ENCODE data around the gene PEA15. TPM values are rescaled to one million over a fixed set of nuclear protein-coding genes. Genes with fewer than 3 reads are reported as not detected.

PEA15 gene
- 57.5 and 63.5 TPM in 2 replicates for total RNA-seq (2014; rRNA removed; shearing (Covaris generic))
- polyA plus RNA-seq (2014; cell fraction: nucleus; rRNA removed): 29.0 and 44.6 TPM in 2 replicates

- peak; percentile 73 for DNase-seq (ENCODE audit: extremely low read depth, low read depth)
Measured at GRCh38 chr1:160205242-160206035, at the start of gene PEA15. Gene PEA15, plus strand, starts transcription at chr1:160205384. Its CDS starts 6,161 bp downstream, at chr1:160211545.

- DNase-seq (ENCODE audit: extremely low read depth, low read depth): no peak
Measured at GRCh38 chr1:160156361-160156760, 48.8 kb upstream of the PEA15 start.

- DNase-seq (ENCODE audit: extremely low read depth, low read depth): no peak
Measured at GRCh38 chr1:160157174-160157573, 48.0 kb upstream of the PEA15 start.

- DNase-seq (ENCODE audit: extremely low read depth, low read depth): no peak
Measured at GRCh38 chr1:160158031-160158430, 47.2 kb upstream of the PEA15 start.

GRCh38 chr1:160158534-160158933 is 46.6 kb upstream of the PEA15 start:
- DNase-seq (ENCODE audit: extremely low read depth, low read depth): no peak

GRCh38 chr1:160159846-160160245 is 45.3 kb upstream of the PEA15 start:
- DNase-seq (ENCODE audit: extremely low read depth, low read depth): no peak

GRCh38 chr1:160161965-160162705 is 43.0 kb upstream of the PEA15 start:
- no peak for DNase-seq (ENCODE audit: extremely low read depth, low read depth)

- DNase-seq (ENCODE audit: extremely low read depth, low read depth): no peak
Measured at GRCh38 chr1:160162931-160163330, 42.3 kb upstream of the PEA15 start.

GRCh38 chr1:160163615-160164014 is 41.6 kb upstream of the PEA15 start:
- DNase-seq (ENCODE audit: extremely low read depth, low read depth): no peak

GRCh38 chr1:160164121-160164520 is 41.1 kb upstream of the PEA15 start:
- DNase-seq (ENCODE audit: extremely low read depth, low read depth): no peak

- DNase-seq (ENCODE audit: extremely low read depth, low read depth): no peak
Measured at GRCh38 chr1:160166166-160166868, 38.9 kb upstream of the PEA15 start.

- DNase-seq (ENCODE audit: extremely low read depth, low read depth): no peak
Measured at GRCh38 chr1:160167056-160167455, 38.1 kb upstream of the PEA15 start.

- DNase-seq (ENCODE audit: extremely low read depth, low read depth): no peak
Measured at GRCh38 chr1:160167580-160167979, 37.6 kb upstream of the PEA15 start.

- DNase-seq (ENCODE audit: extremely low read depth, low read depth): no peak
Measured at GRCh38 chr1:160168016-160168415, 37.2 kb upstream of the PEA15 start.

- no peak for DNase-seq (ENCODE audit: extremely low read depth, low read depth)
Measured at GRCh38 chr1:160168609-160169369, 36.4 kb upstream of the PEA15 start.

GRCh38 chr1:160169553-160170399 is 35.4 kb upstream of the PEA15 start:
- no peak for DNase-seq (ENCODE audit: extremely low read depth, low read depth)

- no peak for DNase-seq (ENCODE audit: extremely low read depth, low read depth)
Measured at GRCh38 chr1:160171354-160171753, 33.8 kb upstream of the PEA15 start.

GRCh38 chr1:160171980-160172379 is 33.2 kb upstream of the PEA15 start:
- DNase-seq (ENCODE audit: extremely low read depth, low read depth): no peak

GRCh38 chr1:160177231-160177630 is 28.0 kb upstream of the PEA15 start:
- DNase-seq (ENCODE audit: extremely low read depth, low read depth): no peak

- no peak for DNase-seq (ENCODE audit: extremely low read depth, low read depth)
Measured at GRCh38 chr1:160177667-160178066, 27.5 kb upstream of the PEA15 start.
